ENCODE measurements around the gene BSND.
A peak's percentile ranks its signal among the peaks of the same experiment; 100 is the strongest.
"Not testable (repeated sequence)": the region's sequence is repeated elsewhere in the genome, so short reads cannot be mapped to it uniquely, and the experiment has no call there.

The BSND gene

DNA sequence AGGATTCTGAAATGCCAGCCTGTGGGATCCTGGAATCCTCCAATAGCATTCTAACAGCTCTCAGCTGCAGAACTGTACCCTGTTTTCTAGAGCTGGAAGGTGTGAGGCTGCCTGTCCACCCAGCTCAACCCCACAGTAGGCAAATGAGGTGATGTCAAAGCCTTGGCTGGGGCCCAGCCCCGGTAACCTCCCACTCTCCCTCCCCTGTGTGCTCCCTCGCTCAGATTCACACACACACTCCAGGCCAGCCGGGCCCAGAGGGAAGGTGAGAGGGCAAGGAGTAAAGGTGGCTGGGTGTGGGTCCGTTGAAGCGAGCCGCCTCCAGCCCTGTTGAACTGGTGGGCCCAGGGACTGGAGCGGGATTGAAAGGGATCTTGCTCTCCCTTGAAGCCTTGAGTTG, at the start of gene BSND:
Gene BSND, plus strand, starts transcription at position 257 of the 400 bp plus-strand sequence. CDS start 254 bp downstream, outside the sequence.
- DNase-seq: no peak

DNA sequence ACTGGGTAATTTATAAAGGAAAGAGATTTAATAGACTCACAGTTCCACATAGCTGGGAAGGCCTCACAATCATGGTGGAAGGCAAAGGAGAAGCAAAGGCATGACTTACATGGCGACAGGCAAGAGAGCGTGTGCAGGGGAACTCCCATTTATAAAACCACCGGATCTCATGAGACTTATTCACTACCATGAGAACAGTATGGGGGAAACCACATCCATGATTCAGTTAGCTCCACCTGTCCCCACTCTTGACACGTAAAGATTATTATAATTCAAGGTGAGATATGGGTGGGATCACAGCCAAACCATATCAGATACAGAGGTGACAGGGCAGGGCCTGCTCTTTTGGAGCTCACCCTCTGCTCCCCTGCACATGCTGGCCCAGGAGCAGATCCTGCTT, 49.7 kb upstream of the BSND start:
- no peak for DNase-seq

DNA sequence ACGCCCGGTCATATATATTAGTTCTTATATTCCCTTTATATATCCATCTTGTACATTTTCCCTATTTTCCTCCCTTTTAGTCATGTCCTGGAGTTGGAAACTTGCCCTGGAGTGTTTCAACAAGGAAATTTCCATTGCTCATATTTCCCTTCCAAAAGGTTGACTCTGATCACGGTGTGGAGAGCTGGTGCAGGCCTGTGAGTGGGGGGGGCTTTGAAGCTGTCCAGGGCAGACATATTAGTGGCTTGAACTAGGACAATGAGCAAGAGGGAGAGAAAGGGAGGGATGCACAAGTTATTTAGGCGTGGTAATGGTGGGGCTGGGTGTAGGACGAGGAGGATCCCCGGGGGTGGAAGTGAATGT, 48.7 kb upstream of the BSND start:
- DNase-seq: no peak

DNA sequence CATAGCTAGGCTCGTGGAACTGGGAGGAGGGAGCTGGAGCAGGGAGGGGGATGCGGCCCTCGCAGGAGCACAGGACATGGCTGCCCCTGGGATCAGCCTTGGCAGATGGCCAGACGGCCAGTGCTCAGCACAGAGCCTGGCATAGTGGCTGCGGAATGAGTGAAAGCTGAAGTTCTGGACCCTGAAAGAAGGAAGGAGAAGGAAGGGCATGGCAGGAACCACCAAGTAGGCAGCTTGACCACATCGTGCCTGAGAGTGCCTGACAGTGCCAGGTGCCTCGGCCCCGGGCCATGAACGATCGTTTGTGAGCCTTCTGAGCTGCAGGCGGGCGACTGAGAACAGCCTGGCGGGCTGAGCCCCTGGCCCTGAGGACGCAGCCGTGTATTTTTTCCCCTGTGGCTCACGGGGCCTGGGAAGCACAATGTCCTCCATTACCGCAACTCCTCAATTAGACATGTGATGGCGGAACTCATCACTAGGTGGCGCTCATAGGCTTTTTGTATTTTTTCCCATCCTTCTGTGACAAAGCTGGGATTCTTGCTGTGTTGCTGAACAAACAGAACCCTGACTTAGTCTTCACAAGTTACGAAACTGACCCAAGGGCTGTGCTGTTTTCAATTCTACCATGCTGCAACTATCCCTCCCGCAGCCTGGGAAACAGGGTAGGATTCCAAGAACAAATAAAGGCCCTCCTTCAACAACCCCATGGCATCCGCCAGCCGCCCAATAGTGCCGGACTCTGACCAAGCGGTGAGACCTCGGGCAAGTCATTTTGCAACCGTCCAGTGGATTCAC, 48.2 kb upstream of the BSND start:
- peak; percentile 74 for DNase-seq

DNA sequence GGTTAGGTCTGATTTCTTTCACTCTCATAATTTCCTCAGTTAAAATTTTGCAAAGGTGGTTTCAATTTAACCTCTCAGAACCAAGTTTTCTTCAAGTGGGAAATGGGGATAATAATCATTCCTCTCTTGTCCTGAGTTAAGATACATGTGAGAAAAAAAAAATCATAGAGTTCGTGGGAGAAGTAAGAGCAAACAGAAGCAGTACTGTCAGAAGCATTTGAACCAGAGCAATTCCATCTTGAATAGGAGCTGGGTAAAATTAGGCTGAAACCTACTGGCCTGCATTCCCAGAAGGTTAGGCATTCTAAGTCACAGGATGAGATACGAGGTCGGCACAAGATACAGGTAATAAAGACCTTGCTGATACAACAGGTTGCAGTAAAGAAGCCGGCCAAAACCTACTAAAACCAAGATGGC, 46.9 kb upstream of the BSND start:
- DNase-seq: no peak

DNA sequence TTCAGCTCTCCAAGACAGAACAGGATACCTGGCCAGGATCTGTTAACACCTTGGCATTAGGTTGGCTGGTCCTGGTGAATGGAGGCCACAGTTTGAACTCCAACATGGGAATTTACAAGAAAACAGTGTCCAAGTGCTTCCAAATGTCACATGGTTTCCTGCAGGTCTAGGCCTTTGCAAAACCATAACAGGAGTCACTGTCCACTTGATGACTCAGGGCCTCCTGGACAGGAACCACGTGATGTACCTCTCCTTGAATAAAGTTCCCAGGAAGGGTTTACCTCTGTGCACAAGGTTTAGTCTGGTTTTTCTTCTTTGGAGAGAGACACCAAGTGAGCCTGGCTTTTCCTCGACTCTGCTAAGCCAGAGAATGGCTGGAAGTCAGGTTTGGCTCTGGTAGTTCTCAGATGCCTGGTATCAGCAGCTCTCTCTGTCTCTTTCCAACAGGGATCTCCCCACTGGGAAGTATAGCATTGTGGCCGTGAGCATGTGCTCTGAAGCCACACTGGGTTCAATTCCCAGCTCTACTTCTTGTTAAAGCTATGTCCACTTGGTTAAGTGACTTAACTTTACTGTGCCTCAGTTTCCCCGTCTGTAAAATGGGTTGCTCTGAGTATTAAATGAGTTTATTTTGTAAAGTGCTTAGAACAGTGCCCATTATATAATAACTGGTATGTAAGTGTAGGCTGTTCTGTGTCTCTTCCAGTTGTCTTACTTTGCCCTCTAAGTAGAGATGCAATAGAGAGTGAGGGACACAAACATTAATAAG, 45.6 kb upstream of the BSND start:
- DNase-seq: no peak

DNA sequence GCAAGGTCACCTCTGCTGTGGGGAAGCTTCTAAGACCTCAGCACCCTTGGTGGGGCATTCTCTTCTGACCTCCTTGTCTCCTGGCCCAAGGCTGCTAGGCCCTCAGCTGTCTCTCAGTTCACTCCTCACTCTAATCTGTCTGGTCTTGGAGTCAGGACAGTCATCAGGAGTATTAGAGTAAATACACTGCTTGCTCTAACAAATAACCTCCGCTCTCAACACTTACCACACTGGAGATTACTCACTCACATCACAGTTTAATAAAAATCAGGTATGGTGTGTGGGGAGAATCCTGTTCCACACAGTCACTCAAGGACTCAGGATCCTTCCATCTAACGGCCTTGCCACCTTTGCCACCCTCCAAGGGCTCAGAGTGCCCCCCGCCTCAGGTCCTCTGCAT, 44.9 kb upstream of the BSND start:
- DNase-seq: no peak

DNA sequence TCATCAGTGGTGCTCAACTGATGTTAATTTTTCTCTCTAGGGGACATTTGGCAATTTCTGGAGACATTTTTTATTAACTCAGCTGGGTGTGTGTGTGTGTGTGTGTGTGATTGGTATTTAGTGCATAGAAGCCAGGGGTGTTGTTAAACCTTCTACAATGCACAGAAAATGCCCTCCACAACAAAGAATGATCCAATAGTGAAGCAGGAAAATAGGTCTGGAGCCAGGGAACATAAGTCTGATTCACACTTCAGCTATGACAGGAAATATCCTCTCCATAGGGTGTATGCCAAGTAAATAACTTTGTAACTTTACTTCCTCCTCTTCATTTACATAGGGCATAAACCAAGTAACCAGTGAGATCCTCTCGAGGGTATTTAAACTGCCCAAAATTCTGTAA, 43.4 kb upstream of the BSND start:
- DNase-seq: no peak

DNA sequence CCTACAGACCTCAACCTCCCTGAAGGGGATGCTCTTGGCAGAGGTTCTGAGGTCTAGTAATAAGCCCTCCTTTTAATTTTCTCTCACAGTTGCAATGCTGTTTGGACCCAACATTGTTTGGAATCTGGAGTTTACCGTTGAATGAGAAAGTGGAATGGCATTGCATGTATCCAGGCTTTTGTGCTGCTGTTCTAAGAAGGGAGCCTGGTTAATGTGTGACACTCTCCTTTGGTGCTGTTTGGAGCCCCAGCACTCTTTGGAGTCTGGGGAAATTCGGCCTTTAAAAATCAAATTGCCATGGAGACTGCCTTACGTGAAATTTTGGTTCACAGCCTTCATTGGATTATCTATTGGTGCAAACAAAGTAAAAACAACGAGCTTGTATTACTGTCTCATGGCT, 42.0 kb upstream of the BSND start:
- no peak for DNase-seq

DNA sequence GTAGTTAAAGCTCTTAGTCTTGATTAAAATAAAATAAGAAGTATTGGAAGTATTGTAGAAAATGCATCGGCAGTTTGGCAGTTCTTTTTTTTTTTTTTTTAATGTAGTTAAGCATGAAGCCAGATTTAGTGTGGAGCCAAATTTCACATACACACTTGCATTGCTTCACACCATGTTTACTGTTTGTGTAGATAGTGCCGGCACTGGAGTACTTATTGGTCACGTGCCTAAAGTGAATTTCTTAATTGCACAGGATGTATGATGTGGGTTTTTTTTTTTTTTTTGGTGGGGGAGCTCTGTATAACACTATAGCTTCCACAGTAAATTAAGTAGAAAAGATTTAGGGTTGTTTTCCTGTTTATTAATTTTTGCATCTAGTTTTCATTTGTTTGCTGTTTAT, 39.5 kb upstream of the BSND start:
- DNase-seq: no peak

DNA sequence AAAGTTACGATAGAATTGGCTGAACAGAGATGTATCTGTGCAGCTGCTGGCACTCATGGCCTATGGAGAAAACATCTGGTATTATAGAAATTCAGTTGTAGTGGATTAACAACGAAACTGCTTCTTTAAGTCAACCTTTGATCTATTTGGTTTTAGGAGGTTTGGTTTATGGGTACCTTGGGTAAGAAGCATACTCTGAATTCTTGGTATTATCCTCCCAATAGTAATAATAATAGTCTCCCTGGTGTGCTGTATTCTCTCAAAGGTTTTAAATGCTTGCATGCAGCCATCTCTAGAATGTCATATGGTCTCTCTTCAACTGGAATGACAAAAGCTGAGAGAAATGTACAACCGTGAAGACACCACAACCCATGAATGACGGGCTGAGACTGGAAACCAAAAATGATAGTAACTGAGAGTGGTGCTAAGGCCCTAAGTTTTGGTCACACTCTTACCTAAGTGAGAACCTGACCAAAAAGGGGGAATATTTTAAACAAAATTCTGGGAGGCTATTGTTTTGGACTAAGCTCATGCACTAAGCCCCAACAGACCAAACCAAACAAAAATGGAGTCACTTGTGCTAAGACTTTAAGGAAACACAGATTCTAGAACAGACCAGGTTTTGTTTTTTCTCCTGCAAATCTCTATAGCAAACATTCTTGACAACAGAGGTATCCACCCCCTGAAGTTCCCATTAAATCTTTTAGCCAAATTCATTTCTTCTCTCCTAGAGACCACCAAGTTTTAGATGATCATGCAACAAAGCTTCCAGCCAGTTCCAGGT, 35.9 kb upstream of the BSND start:
- no peak for DNase-seq

DNA sequence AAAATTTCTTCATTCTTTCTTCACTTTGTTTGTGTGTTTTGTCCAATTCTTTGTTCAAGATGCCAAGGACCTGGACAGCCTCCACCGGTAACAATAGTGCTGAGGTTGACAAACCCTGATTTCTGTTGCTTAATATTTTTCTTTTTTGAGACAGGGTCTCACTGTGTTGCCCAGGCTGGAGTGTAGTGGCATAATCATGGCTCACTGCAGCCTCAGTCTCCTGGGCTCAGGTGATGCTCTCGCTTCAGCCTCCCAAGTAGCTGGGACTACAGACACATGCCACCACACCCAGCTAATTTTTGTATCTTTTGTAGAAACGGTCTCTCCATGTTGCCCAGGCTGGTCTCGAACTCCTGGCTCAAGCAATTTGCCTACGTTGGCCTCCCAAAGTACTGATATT, 34.9 kb upstream of the BSND start:
- not testable (repeated sequence) for DNase-seq

DNA sequence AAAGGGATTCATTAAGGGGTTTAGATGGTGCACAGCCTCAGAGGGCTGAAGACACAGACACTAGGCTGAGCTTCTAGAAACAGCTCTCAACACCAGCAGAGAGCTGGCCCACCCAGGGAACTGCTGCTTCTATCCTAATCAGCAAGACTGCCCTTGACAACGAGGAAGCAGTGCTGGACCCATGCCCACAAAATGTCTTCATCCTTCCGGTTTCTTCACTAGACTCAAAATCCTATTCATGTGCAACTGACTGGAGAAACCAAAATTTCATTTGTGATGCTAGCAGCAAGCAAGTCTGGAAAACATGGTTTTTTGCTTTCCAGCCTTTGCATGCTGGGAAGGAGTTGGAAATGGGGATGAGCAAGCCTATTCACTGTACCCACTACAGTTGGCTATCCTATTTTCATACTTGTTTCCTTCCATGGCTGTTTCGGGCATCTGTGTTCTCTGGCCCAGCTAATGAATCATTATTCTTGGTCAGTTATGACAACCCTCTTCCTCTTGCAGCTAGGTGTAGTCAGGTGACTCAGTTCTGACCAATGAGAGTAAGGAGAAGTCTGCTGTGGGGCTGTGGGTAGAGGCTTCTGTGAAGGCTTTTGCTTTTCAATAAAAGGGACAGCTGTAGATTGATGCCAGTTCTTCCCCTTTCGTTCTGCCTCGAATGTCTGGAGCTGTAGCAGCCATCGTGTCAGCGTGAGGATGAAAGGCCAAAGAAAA, 33.0 kb upstream of the BSND start:
- DNase-seq: peak; percentile 49

DNA sequence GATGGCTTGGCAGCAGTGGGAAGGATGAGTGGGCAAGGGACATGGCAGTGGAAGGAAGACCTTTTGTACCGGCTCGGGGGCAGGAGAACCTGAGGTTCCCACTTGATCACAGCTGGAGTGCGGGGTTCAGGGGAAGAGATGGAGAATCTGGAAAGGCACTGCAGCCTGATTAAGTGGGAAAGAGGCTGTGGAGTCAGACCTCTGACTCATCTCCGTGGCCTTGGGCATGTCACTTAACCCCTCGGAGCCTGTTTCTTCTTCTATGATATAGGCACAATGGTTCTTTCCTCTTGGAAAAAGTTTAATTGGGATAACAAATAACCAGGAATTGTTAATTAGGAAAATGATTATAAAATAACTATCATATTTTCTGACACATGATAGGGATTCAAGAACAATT, 31.4 kb upstream of the BSND start:
- DNase-seq: no peak

DNA sequence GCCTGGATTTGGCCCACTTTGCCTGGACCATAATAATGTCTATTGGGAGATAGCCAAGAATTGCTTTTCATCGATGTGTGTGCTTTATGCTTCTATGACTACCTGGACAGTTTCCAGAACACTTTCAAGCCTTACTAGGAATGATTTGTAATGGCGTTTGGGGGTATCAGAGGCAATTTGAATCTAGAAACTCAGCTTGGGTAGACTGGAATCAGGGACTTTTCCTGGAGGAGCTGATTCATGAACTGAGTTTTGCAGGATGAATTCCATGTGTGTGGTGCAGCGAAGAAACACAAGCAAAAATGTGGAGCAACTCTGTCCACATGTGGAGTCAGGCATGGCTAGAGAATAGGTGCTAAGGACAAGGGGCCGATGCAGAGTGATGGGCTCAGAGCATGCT, 30.2 kb upstream of the BSND start:
- no peak for DNase-seq

DNA sequence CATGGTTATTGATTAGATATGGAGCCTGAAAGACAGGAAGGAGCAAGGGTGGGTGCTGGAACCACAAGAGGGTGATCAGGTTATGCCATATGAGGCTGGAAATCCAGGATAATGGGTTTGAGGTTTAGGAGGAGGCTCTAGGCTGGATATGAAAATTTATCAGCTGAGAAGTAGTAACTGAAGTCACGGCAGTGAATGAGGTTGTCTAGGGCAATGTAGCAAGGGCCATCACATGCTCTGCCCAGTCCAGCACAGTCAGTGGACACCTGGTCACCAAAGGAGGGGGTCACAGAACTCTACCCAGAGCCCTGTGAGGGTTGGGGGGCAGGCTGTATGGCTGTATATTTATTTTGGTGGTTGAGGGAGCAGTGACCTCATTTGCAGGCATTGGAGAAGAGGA, 28.9 kb upstream of the BSND start:
- no peak for DNase-seq

DNA sequence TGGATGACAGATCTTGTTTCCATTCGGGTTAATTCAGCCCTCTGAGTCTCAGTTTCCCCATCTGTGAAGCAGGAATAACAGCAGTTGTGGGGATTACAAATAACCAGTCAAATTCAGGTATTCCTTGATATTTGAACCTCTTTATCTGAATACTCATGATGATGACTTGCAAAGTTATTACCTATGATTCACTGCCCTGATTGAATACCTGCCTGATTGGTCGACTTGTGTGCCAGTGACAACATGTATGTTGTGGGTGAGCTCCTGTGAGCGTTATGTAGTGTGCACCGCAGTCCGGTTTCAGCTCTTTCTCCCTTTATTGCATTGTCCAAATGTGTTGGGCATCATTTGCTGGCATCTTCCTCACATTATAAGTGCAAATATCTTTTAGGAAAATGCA, 27.8 kb upstream of the BSND start:
- DNase-seq: no peak

DNA sequence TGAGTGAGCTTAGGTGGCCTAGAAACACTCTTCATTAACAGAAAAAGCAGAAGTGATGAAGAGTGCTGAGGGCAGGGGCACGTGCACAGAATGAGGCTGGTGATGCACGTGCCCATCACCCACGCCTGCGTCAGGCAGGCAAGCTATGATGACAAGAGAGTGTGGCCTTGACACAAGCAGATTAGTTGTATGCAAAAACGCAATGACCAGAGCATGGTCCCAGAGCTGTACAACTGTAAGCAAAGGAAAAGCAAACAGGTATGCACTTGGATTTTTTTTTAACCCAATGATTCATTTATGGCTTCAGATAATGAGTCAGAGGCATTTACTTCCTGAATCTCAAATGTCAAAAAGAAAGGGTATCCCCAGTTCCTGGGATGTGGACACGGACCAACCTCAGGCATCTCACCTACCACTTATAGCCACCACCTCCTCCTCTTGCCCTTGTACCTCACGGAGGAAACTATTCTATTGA, 27.4 kb upstream of the BSND start:
- DNase-seq: no peak

DNA sequence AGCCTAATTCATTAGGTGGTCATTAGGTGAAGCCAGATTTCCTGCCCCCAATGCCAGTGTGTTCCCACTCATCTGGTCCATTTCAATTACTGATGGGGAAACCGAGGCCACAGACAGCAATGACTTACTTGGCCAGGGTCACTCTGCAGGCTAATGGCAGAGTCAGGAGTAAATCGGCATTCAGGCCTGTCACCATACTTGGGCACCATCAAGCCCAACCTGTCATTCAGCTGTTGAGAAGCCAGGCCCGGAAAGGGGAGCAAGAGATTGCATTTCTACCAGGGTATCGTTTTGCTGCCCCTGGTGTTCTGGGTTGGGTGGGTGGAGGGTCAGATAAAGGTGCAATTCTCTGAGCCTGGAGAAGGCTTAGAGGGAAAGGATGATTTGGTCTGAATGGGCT, 26.3 kb upstream of the BSND start:
- DNase-seq: no peak

DNA sequence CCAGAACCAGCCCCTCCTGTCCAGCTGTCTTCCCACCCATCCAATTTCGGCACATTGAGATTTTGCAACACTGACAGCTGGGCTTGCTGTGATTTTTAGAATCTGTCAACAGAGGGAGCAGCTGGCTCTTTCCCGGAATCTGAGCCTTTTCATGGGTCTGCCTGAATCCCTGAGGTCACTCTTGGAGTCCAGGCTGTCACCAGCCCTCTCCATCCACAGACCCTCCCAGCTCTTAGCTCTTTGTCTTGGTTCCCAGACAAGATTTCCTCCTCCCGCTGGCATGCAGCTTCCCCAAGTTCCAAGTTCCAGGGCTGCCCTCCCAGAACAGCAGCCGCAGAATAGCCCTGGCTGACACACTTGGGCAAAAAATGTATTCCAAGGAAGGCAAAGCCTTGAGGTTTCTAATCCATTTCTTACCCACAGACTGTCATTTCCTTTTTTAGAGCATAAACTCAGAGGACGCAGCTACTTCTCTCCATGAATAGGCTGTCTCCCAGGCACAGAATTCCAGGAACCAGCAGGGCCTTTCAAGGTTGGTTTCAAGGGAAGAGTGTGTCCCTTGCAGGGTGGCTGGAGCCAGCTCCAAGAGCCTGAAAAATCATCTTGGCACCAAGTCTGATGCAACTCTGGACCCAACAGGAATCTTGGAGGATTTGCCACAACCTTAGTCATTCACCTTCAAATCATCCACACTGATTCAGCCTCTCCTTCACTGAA, 25.4 kb upstream of the BSND start:
- DNase-seq: no peak

DNA sequence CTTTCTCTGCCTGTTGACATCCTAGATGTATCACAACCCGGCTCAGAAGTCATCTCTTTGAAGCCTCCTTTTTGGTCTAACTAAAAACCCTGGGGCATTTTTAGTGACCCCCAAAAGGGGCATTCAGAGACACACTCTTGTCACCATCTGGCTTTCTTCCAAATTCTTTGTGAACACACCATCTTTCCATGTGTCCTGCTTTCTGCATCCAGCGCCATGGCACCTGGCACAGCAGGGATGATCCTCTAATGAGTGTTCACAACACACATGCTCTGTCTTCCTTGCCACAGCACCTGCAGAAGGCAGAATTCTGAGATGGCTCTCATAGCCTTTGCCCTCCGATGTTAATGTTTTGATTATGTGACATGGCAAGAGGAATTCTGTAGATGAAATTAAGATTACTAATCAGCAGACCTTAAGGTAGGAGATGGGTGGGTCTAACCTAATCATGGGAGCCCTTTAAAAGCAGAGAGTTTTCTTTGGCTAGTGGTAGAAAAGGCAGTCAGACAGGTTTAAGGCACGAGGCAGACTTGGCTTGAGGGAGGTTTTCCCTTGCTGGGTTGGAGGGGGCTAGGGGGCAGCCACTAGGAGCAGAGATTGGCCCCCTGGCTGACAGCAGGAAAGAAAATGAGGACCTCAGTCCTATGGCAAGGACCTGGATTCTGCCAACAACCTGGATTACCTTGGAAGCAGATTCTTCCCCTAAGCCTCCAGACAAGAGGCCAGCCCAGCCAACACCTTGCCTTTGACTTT, 23.2 kb upstream of the BSND start:
- no peak for DNase-seq

DNA sequence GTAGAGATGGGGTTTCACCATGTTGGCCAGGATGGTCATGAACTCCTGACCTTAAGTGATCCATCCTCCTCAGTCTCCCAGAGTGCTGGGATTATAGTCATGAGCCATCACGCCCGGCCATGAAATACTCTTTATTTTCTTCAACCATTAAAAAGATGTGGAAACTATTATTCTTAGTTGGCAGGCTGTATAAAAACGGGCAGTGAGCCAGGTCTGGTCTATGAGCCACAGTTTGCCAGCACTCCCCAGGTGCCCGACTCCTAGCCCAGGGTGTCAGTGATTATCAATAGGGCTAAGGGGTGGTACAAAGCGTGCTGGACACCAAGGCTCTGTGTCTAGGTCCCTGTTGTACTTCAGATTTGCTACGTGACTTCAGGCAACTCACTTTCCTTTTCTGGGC, 22.0 kb upstream of the BSND start:
- DNase-seq: no peak

Measured in hematopoietic multipotent progenitor cell treated with erythropoietin and hydrocortisone succinate and interleukin-3 and kit ligand, for 8 days (in vitro differentiated cells).